SJCRH30 (cell line): ENCODE measurements around the gene CABYR. TPM values are rescaled to one million over a fixed set of nuclear protein-coding genes. Genes with fewer than 3 reads are reported as not detected.

Experiments used
- DNase-seq, 2 experiments: peaks; one replicate each; pipeline ENCODE4 v3.0.0-alpha.2; 2015 to 2020
- H3K27ac ChIP-seq: fragments of 250-450 bp; sonication (Bioruptor Pico); 2 replicates; pipeline ENCODE4 v1.5.1; 2020; ENCODE audit warnings: mild to moderate bottlenecking, moderate library complexity
- H3K27me3 ChIP-seq: fragments of 250-450 bp; sonication (Bioruptor Pico); 2 replicates; pipeline ENCODE4 v1.5.1; 2020; ENCODE audit warnings: mild to moderate bottlenecking, moderate library complexity
- H3K36me3 ChIP-seq: fragments of 250-450 bp; sonication (Bioruptor Pico); 2 replicates; pipeline ENCODE4 v1.5.1; 2020; ENCODE audit warnings: mild to moderate bottlenecking, moderate library complexity
- H3K4me1 ChIP-seq: fragments of 250-450 bp; sonication (Bioruptor Pico); 2 replicates; pipeline ENCODE4 v1.5.1; 2020; ENCODE audit warnings: mild to moderate bottlenecking, moderate library complexity
- H3K4me3 ChIP-seq: fragments of 250-450 bp; sonication (Bioruptor Pico); 2 replicates; pipeline ENCODE4 v1.5.1; 2020; ENCODE audit warnings: mild to moderate bottlenecking, moderate library complexity
- H3K9me3 ChIP-seq: fragments of 250-450 bp; sonication (Bioruptor Pico); replicated peaks from 2 replicates; pipeline ENCODE4 v1.5.1; 2020; ENCODE audit warnings: mild to moderate bottlenecking, moderate library complexity
- total RNA-seq: library from RNA; depleted of rRNA; stranded (reverse); fragments of >200 nt; shearing (Covaris generic); gene quantifications from 2 replicates; pipeline ENCODE4 v1.2.3, GENCODE V29; 2014; rRNA removed

The CABYR gene, protein sequence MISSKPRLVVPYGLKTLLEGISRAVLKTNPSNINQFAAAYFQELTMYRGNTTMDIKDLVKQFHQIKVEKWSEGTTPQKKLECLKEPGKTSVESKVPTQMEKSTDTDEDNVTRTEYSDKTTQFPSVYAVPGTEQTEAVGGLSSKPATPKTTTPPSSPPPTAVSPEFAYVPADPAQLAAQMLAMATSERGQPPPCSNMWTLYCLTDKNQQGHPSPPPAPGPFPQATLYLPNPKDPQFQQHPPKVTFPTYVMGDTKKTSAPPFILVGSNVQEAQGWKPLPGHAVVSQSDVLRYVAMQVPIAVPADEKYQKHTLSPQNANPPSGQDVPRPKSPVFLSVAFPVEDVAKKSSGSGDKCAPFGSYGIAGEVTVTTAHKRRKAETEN
- total RNA-seq = not detected in 2 replicates

DNA sequence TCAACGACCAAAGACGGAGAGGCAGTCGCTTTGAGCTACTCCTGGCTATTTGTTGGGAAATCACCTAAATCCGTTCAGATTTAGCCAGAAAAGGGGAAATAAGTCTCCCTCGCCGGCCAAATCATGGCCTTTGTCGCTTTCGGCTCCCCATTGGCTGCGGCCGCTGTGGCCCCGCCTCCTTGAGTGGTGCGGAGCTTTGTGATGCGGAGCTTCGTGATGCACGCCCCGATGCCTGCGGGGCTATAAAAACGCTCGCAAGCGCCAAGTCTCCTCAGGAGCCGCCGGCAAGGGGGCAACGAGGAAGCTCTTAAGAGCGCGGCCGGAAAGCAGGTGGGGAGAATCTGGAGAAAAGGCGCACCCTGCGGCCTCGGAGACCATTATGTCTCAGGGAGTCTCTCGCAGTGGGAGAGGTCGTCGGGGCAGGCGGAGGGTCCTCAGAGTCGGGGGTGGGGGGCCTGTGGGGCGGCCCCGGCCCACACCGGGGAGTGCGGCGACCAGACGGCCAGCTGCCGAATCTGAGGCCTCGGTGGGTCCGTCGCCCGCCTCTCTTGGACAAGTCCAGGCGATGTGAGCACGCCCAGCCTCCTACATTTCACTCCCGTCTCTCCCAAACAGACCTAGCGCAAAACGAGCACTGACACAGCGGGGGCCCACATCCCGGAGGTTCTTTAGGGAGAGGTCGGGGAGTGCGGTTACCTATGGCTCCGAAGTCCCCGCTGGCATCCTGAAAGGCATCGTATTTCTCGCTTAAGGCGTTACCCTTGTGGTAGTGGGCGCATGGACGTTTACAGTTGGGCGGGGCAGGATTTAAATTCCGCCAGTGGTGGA, at the start of gene CABYR:
CABYR (plus strand) TSS at position 274 of the 828 bp plus-strand sequence. CDS start 4,053 bp downstream, outside the sequence.
- no peak for DNase-seq
- Histone ChIP-seq H3K4me1 (no peaks in the 10 kb centered on the region), H3K27ac (no peak within 1 kb of the TSS), H3K36me3 (no peaks in the 10 kb centered on the region), H3K4me3 (no peak within 1 kb of the TSS), H3K27me3 (no peaks in the 10 kb centered on the region), H3K9me3 (no peaks in the 10 kb centered on the region)

DNA sequence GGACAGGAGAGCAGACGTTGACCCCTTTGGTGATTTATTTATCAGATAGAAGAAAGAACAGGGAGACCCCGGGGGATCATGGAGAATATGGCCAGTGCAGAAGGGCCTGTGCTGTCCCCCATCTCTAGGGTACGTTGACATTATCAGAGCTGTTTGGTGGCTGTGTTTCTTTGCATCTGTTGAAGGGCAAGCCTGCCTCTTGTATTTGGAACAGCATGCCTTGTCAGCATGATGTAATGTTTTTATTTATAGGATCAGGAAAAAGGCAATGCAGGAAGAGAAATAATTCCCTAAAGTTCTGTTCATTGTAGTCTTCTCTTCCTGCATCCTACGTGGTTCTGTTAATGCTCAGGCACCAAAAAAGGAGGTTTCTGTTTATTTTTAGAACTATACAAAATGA, 49.8 kb upstream of the CABYR start:
- H3K27me3 ChIP-seq = no peaks in the 10 kb centered on the region
- no peak overlapping the region for H3K27ac ChIP-seq
- no peak overlapping the region for H3K4me3 ChIP-seq
- no peaks in the 10 kb centered on the region for H3K9me3 ChIP-seq
- H3K36me3 ChIP-seq = 0 out of 2 replicates have a peak, but pooled peaks cover 2% of the 10 kb centered on the region
- no peak for DNase-seq
- H3K4me1 ChIP-seq = peaks cover 19% of the 10 kb centered on the region

DNA sequence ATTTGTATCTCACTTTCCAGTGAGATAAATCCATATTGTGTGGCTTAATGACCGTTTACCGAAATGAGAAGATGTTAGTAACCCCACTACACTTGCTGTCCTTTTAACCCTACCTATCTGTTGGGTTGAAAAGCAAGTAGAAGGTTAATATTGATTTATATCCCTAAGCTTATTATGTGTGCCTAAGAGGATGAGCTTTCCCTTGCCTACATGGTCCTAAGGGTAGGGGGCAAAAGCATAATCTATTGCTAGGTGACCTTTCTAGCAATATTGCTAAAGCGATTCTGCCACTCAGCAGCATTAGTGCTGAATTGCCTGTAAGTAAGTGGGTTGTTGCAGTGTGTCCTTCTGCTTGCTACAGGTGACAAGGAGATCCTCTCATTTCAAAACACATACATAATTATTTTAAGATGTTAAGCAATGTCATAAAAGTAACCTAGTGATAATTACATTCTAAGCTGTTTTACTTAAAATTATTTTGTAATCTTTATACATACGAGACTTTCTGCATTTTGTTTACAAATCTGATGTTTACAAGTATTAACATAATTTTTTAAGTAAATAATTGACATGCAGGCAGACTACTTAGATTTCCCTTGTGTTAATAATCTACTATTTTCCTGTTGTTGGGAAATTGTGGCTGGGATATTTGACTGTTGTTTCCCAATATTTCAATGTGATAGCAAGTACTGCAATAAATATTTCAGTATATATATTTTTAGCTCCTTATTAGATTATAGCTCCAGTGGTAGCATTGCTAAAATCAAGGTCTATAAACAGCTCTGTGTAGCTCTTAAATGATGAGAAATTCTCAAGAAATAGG, 49.1 kb upstream of the CABYR start:
- Histone ChIP-seq H3K27ac (no peak overlapping the region), H3K36me3 (0 out of 2 replicates have a peak, but pooled peaks cover 2% of the 10 kb centered on the region), H3K4me3 (no peak overlapping the region), H3K4me1 (peaks cover 19% of the 10 kb centered on the region), H3K27me3 (no peaks in the 10 kb centered on the region), H3K9me3 (no peaks in the 10 kb centered on the region)
- no peak for DNase-seq

DNA sequence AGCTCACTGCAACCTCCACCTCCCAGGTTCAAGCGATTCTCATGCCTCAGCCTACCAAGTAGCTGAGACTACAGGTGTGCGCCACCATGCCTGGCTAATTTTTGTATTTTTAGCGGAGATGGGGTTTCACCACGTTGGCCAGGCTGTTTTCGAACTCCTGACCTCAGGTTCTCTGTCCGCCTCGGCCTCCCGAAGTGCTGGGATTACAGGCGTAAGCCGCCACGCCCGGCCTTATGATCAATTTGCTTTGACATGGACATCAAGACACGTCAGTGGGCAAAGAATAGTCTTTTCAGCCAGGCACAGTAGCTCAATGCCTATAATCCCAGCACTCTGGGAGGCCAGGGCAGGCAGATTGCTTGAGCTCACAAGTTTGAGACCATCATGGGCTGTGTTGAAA, 48.0 kb upstream of the CABYR start:
- DNase-seq = no peak
- no peak overlapping the region for H3K4me3 ChIP-seq
- H3K4me1 ChIP-seq = peaks cover 11% of the 10 kb centered on the region
- no peaks in the 10 kb centered on the region for H3K27me3 ChIP-seq
- no peaks in the 10 kb centered on the region for H3K9me3 ChIP-seq
- H3K36me3 ChIP-seq = 0 out of 2 replicates have a peak, but pooled peaks cover 2% of the 10 kb centered on the region
- no peak overlapping the region for H3K27ac ChIP-seq

DNA sequence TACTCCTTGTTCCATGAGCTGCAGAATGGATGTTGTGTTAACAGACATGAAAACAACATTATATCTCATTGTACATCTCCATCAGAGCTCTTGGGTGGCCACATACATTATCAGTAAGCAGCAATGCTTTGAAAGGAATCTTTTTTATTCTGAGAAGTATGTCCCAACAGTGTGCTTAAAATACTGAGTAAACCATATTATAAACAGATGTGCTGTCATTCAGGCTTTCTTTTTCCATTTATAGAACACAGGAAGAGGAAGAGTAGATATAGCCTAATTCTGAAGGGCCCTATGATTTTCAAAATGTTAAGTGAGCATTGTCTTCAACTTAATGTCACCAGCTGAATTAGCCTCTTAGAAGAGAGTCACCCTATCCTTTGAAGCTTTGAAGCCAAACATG, 44.3 kb upstream of the CABYR start:
- no peak for DNase-seq
- no peaks in the 10 kb centered on the region for H3K9me3 ChIP-seq
- H3K27ac ChIP-seq = no peak overlapping the region
- H3K27me3 ChIP-seq = no peaks in the 10 kb centered on the region
- no peaks in the 10 kb centered on the region for H3K4me1 ChIP-seq
- 0 out of 2 replicates have a peak, but pooled peaks cover 2% of the 10 kb centered on the region for H3K36me3 ChIP-seq
- H3K4me3 ChIP-seq = no peak overlapping the region

DNA sequence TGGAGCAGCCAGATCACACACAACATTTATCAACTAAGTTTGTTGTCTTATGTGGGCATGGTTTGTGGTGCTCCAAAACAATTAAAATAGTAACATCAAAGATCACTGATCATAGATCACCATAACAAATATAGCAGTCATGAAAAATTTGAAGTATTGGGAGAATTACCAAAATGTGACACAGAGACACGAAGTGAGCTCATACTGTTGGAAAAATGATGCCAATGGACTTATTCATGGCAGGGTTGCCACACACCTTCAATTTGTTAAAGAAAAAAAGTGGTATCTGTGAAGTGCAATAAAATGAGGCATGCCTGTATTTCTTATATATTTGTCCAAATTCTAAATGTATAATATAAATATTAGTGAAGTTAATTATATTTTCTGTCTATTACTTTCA, 42.9 kb upstream of the CABYR start:
- Histone ChIP-seq H3K9me3 (no peaks in the 10 kb centered on the region), H3K4me1 (no peaks in the 10 kb centered on the region), H3K36me3 (0 out of 2 replicates have a peak, but pooled peaks cover 2% of the 10 kb centered on the region), H3K27ac (no peak overlapping the region), H3K27me3 (no peaks in the 10 kb centered on the region), H3K4me3 (no peak overlapping the region)
- DNase-seq = no peak

DNA sequence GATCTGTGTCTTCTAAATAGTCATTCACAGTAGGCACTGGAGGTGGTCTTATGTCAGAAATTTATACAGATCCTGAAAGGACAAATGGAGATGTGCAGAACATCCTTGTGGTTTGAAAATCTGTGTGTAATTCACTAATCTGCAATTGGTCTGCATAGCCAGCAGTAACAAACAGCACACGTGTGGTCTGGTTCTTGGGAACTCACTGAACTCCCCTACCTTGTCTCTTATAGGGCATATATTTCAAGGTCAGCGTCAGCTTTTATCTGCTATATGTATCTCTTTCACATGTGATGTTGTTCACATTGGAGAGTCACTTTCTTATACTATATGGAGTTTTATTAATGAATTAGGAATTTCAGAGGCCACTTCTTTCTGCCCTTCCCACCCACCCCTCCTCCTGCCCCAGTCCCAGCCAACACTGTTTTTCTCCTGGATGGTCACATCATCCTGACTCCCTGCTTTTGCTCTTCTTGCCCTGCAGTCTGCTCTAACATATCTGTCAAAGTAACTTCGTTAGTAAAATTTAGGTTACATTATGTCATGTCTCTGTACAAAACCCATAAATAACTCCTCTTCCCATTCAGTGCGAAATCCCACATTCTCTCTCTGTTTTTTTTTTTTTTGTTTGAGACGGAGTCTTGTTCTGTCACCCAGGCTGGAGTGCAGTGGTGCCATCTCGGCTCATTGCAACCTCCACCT, 35.4 kb upstream of the CABYR start:
- Histone ChIP-seq H3K27ac (no peak overlapping the region), H3K4me1 (no peaks in the 10 kb centered on the region), H3K4me3 (no peak overlapping the region), H3K9me3 (no peaks in the 10 kb centered on the region), H3K36me3 (no peaks in the 10 kb centered on the region), H3K27me3 (no peaks in the 10 kb centered on the region)
- DNase-seq = no peak

DNA sequence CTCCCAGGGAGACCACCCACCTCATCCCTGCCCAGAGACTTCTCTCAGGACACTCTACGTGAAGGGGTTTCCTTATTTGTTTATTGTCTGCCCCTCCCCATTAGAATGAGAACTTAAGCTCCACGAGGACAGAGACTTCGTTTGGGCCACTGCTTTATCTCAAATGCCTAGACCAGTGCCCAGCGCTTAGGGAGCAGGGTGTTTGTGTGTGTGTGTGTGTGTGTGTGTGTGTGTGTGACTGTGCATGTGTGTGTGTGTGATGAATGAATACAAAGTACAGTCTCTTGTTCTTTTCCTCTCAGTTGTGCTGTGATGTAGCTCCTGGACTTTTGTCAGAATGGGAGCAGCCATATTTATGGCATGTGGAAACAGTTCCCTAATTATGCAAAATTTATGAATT, 34.4 kb upstream of the CABYR start:
- Histone ChIP-seq H3K4me3 (no peak overlapping the region), H3K9me3 (no peaks in the 10 kb centered on the region), H3K27me3 (no peaks in the 10 kb centered on the region), H3K4me1 (no peaks in the 10 kb centered on the region), H3K36me3 (no peaks in the 10 kb centered on the region), H3K27ac (no peak overlapping the region)
- DNase-seq = no peak

DNA sequence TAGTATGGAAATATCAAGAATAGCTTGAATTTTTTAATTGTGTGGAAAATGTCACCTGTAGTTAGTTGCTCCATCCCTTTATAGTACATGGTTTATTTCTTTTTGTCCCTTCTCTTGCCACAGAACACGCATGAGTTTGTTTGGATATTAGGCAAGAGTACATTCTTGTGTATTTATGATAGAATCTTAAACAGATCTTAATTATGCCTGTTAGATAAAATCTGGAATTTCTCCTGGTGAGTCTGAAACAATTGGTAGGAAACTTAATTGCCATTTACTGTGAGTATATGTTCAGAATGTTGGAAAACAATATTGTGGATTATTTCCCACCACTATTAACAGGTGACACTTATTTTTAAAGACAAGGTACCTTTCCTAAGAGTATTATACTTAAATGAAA, 30.2 kb upstream of the CABYR start:
- H3K9me3 ChIP-seq = no peaks in the 10 kb centered on the region
- no peak overlapping the region for H3K27ac ChIP-seq
- no peaks in the 10 kb centered on the region for H3K36me3 ChIP-seq
- no peaks in the 10 kb centered on the region for H3K4me1 ChIP-seq
- H3K4me3 ChIP-seq = no peak overlapping the region
- H3K27me3 ChIP-seq = no peaks in the 10 kb centered on the region
- DNase-seq = no peak

DNA sequence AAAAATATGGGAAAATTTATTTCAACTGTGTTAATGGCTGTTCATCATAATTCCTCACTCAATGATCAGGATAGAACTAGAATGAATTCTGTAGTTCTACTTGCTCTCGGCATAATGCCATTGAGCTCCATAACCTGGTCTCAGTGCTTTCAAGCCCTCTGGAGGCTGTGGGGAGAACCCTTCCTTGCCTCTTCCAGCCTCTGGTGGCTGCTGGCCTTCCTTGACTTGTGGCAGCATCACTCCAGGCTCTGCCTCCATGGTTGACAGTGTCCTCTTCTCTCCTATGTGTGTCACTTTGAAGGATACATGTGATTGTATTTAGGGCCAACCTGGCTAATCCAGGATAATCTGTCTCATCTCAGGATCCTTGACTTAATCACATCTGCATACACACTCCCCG, 26.9 kb upstream of the CABYR start:
- H3K9me3 ChIP-seq = no peaks in the 10 kb centered on the region
- no peaks in the 10 kb centered on the region for H3K4me1 ChIP-seq
- DNase-seq = no peak
- H3K27me3 ChIP-seq = no peaks in the 10 kb centered on the region
- no peaks in the 10 kb centered on the region for H3K36me3 ChIP-seq
- H3K4me3 ChIP-seq = no peak overlapping the region
- no peak overlapping the region for H3K27ac ChIP-seq

DNA sequence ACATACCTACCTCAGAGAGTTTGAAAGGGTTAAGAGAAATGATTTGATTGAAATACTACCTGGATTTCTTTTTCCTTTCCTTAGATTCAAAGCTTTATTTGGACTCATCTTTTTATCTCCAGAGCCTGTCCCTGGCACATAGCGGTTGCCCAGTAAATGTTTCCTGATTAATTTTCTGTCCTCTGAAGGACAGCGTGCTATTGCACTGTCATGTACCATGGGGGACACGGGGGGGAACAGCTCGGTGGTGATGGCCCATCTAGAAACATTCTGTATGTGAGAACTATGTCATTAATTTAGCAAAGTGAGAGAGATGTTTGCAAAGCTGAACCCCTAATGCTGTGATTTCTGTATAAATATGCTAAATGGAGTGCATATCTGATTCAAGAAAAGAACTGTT, 26.4 kb upstream of the CABYR start:
- Histone ChIP-seq H3K27me3 (no peaks in the 10 kb centered on the region), H3K4me1 (no peaks in the 10 kb centered on the region), H3K36me3 (no peaks in the 10 kb centered on the region), H3K27ac (no peak overlapping the region), H3K4me3 (no peak overlapping the region), H3K9me3 (no peaks in the 10 kb centered on the region)
- DNase-seq = no peak

DNA sequence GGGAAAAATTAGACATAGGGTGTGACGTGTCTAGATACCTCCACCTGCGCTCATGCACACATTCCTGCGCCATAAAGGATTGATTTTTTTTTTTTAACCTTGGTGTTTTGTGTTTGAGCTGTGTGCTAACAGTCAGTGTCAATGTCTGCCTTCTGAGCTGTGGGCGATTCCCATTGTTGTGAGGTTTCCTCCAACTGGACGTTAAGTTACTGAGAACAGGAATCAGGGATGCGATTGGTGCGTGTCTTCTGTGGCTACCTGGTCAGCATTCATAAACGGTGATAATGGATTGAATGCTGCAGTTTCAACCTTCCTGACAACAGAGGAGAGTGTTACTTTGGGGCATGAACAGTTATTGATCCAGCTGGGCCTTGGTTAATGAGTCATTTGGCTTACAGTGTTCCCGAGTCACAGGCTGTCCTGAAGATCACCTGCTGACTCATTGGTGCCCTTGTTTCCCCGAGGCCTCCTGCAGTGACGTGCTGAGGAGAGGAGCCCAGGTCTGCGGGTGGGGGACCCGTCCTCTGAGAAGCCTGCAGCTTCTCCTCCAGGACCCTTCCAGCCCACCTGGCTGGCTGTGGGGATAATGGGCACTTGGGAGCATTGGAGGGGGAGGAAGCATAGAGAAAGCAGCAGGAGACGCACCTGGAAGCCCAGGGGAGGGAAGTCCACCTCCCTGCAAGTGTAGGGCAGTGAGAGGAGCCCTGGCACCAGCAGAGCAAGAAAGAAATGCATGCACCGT, 25.8 kb upstream of the CABYR start:
- no peaks in the 10 kb centered on the region for H3K9me3 ChIP-seq
- H3K4me3 ChIP-seq = no peak overlapping the region
- no peak overlapping the region for H3K27ac ChIP-seq
- no peaks in the 10 kb centered on the region for H3K27me3 ChIP-seq
- DNase-seq = no peak
- no peaks in the 10 kb centered on the region for H3K36me3 ChIP-seq
- no peaks in the 10 kb centered on the region for H3K4me1 ChIP-seq

DNA sequence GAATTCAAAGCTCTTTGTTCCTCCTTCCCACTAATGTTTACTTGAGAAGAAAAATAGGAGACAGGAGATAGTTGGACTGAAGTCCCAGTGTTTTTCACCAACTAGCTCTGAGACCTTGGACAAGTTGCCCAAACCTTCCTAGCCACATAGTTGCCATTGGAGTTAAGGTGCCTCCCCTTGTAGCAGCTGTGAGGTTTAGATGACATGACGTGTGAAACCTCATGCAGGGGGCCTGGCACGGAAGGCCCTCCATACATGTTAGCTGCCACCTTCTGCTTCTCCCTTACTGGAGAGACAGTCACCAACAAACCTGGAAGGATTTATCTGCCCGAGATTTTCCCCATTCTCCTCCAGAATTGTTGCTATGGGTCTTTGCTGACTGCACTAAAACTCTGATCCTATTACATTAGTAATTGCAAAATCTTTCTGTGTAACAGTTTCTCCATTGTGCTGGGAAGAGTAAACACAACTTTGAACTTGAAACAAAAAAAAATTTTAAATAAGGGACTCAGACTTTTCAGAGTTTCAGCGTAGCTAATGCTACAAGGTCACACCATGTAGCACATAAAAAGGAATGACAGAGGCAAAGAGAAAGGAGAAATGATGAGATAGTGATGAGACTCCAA, 23.8 kb upstream of the CABYR start:
- H3K9me3 ChIP-seq = no peaks in the 10 kb centered on the region
- no peak overlapping the region for H3K4me3 ChIP-seq
- H3K27me3 ChIP-seq = no peaks in the 10 kb centered on the region
- H3K4me1 ChIP-seq = no peaks in the 10 kb centered on the region
- no peak for DNase-seq
- H3K36me3 ChIP-seq = no peaks in the 10 kb centered on the region
- H3K27ac ChIP-seq = no peak overlapping the region
